HG03095 (cell line): Measurements from ENCODE around the gene DHX36.
A peak's percentile ranks its signal among the peaks of the same experiment; 100 is the strongest.

Experiments
- ATAC-seq: cut with Tn5 transposase; IDR thresholded peaks from one replicate; pipeline ENCODE4 v1.9.1; 2021; ENCODE audit warnings: moderate library complexity; ENCODE audit not compliant: unreplicated experiment

DHX36 gene

GRCh38 chr3:154294016-154294415 is 30.3 kb downstream of the DHX36 start:
- ATAC-seq, result no peak

GRCh38 chr3:154290187-154290586 is 34.1 kb downstream of the DHX36 start:
- ATAC-seq, result no peak

- ATAC-seq, result no peak
Observed at GRCh38 chr3:154285221-154285620, 39.1 kb downstream of the DHX36 start.

GRCh38 chr3:154280161-154280560 is 44.1 kb downstream of the DHX36 start:
- no peak for ATAC-seq

- no peak for ATAC-seq
Observed at GRCh38 chr3:154275965-154276364, 48.3 kb downstream of the DHX36 start.

GRCh38 chr3:154275292-154275691 is 49.0 kb downstream of the DHX36 start:
- no peak for ATAC-seq

- no peak for ATAC-seq
Observed at GRCh38 chr3:154274348-154274747, 49.9 kb downstream of the DHX36 start.

- ATAC-seq, result no peak
Observed at GRCh38 chr3:154273381-154273780, 50.9 kb downstream of the DHX36 start.

- no peak for ATAC-seq
Observed at GRCh38 chr3:154254527-154254926, 69.8 kb downstream of the DHX36 start.

GRCh38 chr3:154252759-154253638 is 71.3 kb downstream of the DHX36 start:
- ATAC-seq, result peak; percentile 97

GRCh38 chr3:154251610-154252009 is 72.7 kb downstream of the DHX36 start:
- no peak for ATAC-seq

GRCh38 chr3:154250291-154250690 is 74.0 kb downstream of the DHX36 start:
- no peak for ATAC-seq

GRCh38 chr3:154247806-154248415 is 76.4 kb downstream of the DHX36 start:
- ATAC-seq, result no peak

GRCh38 chr3:154244644-154245043 is 79.6 kb downstream of the DHX36 start:
- no peak for ATAC-seq

GRCh38 chr3:154243353-154243752 is 80.9 kb downstream of the DHX36 start:
- ATAC-seq, result no peak

- no peak for ATAC-seq
Observed at GRCh38 chr3:154242766-154243165, 81.5 kb downstream of the DHX36 start.

- no peak for ATAC-seq
Observed at GRCh38 chr3:154241496-154241895, 82.8 kb downstream of the DHX36 start.

- ATAC-seq, result no peak
Observed at GRCh38 chr3:154240235-154240634, 84.1 kb downstream of the DHX36 start.

GRCh38 chr3:154236331-154236730 is 88.0 kb downstream of the DHX36 start:
- no peak for ATAC-seq

GRCh38 chr3:154235330-154235729 is 89.0 kb downstream of the DHX36 start:
- ATAC-seq, result no peak

GRCh38 chr3:154229217-154229590 is 95.1 kb downstream of the DHX36 start:
- no peak for ATAC-seq

- ATAC-seq, result no peak
Observed at GRCh38 chr3:154228561-154229216, 95.6 kb downstream of the DHX36 start.
